OCI-LY7 (cell line): Measurements from ENCODE around the gene FAM24B.
"Not testable (repeated sequence)": the region's sequence is repeated elsewhere in the genome, so short reads cannot be mapped to it uniquely, and the experiment has no call there.

ENCODE experiments used
- EZH2phosphoT487 ChIP-seq: fragments of 200-600 bp; sonication (generic); IDR thresholded peaks from 2 replicates; pipeline ENCODE4 v1.6.1; 2018; ENCODE audit warnings: low read depth, borderline replicate concordance, mild to moderate bottlenecking, mixed run types, antibody characterized with exemption, low read length, moderate library complexity, mixed read lengths
- TF ChIP-seq, protein P1 (sequence below): fragments of 200-600 bp; sonication (generic); conservative IDR thresholded peaks from 2 replicates; pipeline ENCODE4 v1.5.1; 2014; ENCODE audit warnings: mild to moderate bottlenecking, antibody characterized with exemption, low read length, moderate library complexity, mixed read lengths

DNA sequence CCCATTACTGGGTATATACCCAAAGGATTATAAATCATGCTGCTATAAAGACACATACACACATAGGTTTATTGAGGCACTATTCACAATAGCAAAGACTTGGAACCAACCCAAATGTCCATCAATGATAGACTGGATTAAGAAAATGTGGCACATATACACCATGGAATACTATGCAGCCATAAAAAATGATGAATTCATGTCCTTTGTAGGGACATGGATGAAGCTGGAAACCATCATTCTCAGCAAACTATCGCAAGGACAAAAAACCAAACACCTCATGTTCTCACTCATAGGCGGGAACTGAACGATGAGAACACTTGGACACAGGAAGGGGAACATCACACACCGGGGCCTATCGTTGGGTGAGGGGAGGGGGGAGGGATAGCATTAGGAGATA is 21.3 kb downstream of the FAM24B start:
- TF ChIP-seq, protein P1, sequence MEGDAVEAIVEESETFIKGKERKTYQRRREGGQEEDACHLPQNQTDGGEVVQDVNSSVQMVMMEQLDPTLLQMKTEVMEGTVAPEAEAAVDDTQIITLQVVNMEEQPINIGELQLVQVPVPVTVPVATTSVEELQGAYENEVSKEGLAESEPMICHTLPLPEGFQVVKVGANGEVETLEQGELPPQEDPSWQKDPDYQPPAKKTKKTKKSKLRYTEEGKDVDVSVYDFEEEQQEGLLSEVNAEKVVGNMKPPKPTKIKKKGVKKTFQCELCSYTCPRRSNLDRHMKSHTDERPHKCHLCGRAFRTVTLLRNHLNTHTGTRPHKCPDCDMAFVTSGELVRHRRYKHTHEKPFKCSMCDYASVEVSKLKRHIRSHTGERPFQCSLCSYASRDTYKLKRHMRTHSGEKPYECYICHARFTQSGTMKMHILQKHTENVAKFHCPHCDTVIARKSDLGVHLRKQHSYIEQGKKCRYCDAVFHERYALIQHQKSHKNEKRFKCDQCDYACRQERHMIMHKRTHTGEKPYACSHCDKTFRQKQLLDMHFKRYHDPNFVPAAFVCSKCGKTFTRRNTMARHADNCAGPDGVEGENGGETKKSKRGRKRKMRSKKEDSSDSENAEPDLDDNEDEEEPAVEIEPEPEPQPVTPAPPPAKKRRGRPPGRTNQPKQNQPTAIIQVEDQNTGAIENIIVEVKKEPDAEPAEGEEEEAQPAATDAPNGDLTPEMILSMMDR: not testable (repeated sequence)
- not testable (repeated sequence) for TF ChIP-seq EZH2phosphoT487
